Bronchus fibroblast of lung (primary cell): ENCODE results near the gene MESP2. TPM values are rescaled to one million over a fixed set of nuclear protein-coding genes. Genes with fewer than 3 reads are reported as not detected.

Experiments used
- total RNA-seq: library from RNA; depleted of rRNA; stranded (reverse); fragments of >200 nt; gene quantifications from 2 replicates; pipeline ENCODE4 v1.2.3, GENCODE V29; 2015

MESP2 gene, protein sequence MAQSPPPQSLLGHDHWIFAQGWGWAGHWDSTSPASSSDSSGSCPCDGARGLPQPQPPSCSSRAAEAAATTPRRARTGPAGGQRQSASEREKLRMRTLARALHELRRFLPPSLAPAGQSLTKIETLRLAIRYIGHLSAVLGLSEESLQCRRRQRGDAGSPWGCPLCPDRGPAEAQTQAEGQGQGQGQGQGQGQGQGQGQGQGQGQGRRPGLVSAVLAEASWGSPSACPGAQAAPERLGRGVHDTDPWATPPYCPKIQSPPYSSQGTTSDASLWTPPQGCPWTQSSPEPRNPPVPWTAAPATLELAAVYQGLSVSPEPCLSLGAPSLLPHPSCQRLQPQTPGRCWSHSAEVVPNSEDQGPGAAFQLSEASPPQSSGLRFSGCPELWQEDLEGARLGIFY
- total RNA-seq = 0.45 and 1.3 TPM in 2 replicates

DNA sequence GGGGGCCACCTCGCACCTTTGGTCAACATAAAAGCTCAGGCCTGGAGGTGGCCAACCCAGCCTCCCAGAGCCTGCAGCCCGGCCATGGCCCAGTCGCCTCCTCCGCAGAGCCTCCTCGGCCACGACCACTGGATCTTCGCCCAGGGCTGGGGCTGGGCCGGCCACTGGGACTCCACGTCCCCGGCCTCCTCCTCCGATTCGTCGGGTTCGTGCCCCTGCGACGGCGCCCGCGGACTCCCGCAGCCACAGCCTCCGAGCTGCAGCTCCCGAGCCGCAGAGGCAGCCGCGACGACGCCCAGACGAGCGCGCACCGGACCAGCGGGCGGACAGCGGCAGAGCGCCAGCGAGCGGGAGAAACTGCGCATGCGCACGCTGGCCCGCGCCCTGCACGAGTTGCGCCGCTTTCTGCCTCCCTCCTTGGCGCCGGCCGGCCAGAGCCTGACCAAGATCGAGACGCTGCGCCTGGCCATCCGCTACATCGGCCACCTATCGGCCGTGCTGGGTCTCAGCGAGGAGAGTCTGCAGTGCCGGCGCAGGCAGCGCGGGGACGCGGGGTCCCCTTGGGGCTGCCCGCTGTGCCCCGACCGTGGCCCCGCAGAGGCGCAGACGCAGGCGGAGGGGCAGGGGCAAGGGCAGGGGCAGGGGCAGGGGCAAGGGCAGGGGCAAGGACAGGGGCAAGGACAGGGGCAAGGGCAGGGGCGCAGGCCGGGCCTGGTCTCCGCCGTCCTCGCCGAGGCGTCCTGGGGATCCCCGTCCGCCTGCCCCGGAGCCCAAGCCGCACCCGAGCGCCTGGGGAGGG lies at the start of gene MESP2:
Gene MESP2, plus strand, starts transcription at position 59 of the 799 bp plus-strand sequence. Its CDS starts 26 bp downstream, at position 85.

DNA sequence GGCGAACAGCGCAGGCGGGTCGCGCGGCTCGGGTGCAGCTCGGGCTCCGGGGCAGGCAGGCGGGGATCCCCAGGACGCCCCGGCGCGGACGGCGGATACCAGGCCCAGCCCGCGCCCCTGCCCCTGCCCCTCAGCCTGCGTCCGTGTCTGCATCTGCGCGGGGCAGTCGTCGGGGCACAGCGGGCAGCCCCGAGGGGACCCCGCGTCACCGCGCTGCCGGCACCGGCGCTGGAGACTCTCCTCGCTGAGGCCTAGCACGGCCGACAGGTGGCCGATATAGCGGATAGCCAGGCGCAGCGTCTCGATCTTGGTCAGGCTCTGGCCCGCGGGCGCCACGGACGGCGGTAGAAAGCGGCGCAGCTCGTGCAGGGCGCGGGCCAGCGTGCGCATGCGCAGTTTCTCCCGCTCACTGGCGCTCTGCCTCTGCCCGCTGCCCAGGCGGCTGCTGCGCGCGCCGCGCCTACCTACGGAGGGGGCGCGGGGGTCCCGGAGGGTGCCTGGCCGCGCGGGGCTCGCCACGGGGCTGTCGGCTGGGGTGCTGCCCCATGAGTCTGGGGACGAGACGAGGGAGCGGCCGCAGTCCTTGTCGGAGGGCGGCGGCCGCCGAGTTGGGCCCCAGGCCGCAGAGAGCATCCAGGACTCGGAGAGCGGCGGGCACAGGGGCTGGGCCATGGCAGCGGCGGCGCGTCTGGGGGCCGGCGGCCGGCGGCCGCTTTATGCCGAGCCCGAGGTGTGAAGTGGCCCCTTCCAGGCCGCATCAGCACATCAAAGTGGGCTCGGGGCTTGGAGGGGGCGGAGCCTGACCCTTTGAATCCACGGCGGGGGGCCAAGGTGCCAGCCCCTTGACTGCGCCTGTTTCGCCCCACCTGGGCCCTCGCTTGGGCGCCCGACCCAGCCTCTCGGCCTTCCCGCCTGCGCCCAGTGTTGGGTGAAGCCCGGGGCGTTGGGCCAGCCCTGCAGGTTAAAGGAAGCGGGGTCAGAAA lies 25.3 kb upstream of the MESP2 start, which contains the start of gene MESP1:
Gene MESP1, minus strand, starts transcription at position 690 of the 983 bp plus-strand sequence. Its CDS starts 18 bp downstream, at position 672.

Other genes starting within 250 kb of the MESP2 start
- 8.0 and 10.3 TPM in 2 replicates for gene TICRR, start 200.9 kb upstream of the MESP2 start, total RNA-seq
- gene KIF7, start 120.9 kb upstream of the MESP2 start, total RNA-seq = 7.6 and 8.6 TPM in 2 replicates
- gene PLIN1, start 97.0 kb upstream of the MESP2 start, total RNA-seq = 0.15 TPM in 1 of 2 replicates, not detected in the other
- gene PEX11A, start 85.6 kb upstream of the MESP2 start, total RNA-seq = 3.7 and 4.9 TPM in 2 replicates
- gene WDR93, start 85.5 kb upstream of the MESP2 start, total RNA-seq = 0.15 TPM in 1 of 2 replicates, not detected in the other
- 0.45 and 0.84 TPM in 2 replicates for gene MESP1, start 25.1 kb upstream of the MESP2 start, total RNA-seq
- 127 and 128 TPM in 2 replicates for gene ANPEP, start 38.5 kb downstream of the MESP2 start, total RNA-seq
- 21.7 and 26.9 TPM in 2 replicates for gene AP3S2, start 117.7 kb downstream of the MESP2 start, total RNA-seq
- gene ARPIN, start 136.6 kb downstream of the MESP2 start, total RNA-seq = 12.5 and 14.8 TPM in 2 replicates
- gene ZNF710, start 225.0 kb downstream of the MESP2 start, total RNA-seq = 9.8 and 10.1 TPM in 2 replicates